Neural cell (in vitro differentiated cells): ENCODE results near the gene CDKL5. TPM values are rescaled to one million over a fixed set of nuclear protein-coding genes. Genes with fewer than 3 reads are reported as not detected.

ENCODE experiments used
- H2AFZ ChIP-seq: fragments of 200-600, 300-800 bp; sonication (generic), shearing (Covaris generic); 2 replicates; pipeline ENCODE4 v1.6.0; 2014; ENCODE audit warnings: low read depth, mild to moderate bottlenecking, antibody characterized with exemption, low read length, moderate library complexity
- H3F3A ChIP-seq: fragments of 200-600 bp; shearing (Covaris generic); 2 replicates; pipeline ENCODE4 v1.6.1; 2016; ENCODE audit warnings: mild to moderate bottlenecking, moderate library complexity, mixed read lengths, antibody characterized with exemption, low read length; ENCODE audit not compliant: insufficient read depth, poor library complexity, severe bottlenecking
- H3K27ac ChIP-seq: fragments of 200-600, 300-800 bp; sonication (generic), shearing (Covaris generic); 2 replicates; pipeline ENCODE4 v1.5.1; 2014; ENCODE audit warnings: mild to moderate bottlenecking, low read length, moderate library complexity
- H3K27me3 ChIP-seq: fragments of 300-800, 200-600 bp; sonication (generic), shearing (Covaris generic); 2 replicates; pipeline ENCODE4 v1.6.0; 2014; ENCODE audit warnings: mild to moderate bottlenecking, low read depth, low read length, moderate library complexity; ENCODE audit not compliant: insufficient read depth
- H3K36me3 ChIP-seq: fragments of 300-800, 200-600 bp; sonication (generic), shearing (Covaris generic); 2 replicates; pipeline ENCODE4 v1.5.1; 2014; ENCODE audit warnings: mild to moderate bottlenecking, antibody characterized with exemption, low read length, moderate library complexity; ENCODE audit not compliant: insufficient read depth
- H3K4me2 ChIP-seq: fragments of 300-800, 200-600 bp; sonication (generic), shearing (Covaris generic); 2 replicates; pipeline ENCODE4 v1.6.0; 2014; ENCODE audit warnings: mild to moderate bottlenecking, low read length
- H3K4me3 ChIP-seq: fragments of 300-800, 200-600 bp; sonication (generic), shearing (Covaris generic); 2 replicates; pipeline ENCODE4 v1.5.1; 2014; ENCODE audit warnings: mild to moderate bottlenecking, low read length, moderate library complexity
- H3K79me2 ChIP-seq: fragments of 200-600 bp; shearing (Covaris generic); replicated peaks from 2 replicates; pipeline ENCODE4 v1.6.0; 2014; ENCODE audit warnings: mild to moderate bottlenecking, low read length, moderate library complexity; ENCODE audit not compliant: insufficient read depth
- H3K9ac ChIP-seq: fragments of 300-800, 200-600 bp; sonication (generic), shearing (Covaris generic); 2 replicates; pipeline ENCODE4 v1.6.1; 2016; ENCODE audit warnings: mild to moderate bottlenecking, low read length, mixed read lengths
- H3K9me2 ChIP-seq: fragments of 200-600 bp; shearing (Covaris generic); 2 replicates; pipeline ENCODE4 v1.6.1; 2016; ENCODE audit warnings: mild to moderate bottlenecking, low read length, mixed read lengths; ENCODE audit not compliant: insufficient read depth
- H3K9me3 ChIP-seq: fragments of 200-600, 300-800 bp; sonication (generic), shearing (Covaris generic); 2 replicates; pipeline ENCODE4 v1.6.1; 2016; ENCODE audit warnings: mild to moderate bottlenecking, mixed run types, low read length, moderate library complexity, mixed read lengths
- H4K20me1 ChIP-seq: fragments of 200-600 bp; shearing (Covaris generic); 2 replicates; pipeline ENCODE4 v1.6.1; 2016; ENCODE audit warnings: mild to moderate bottlenecking, mixed run types; ENCODE audit not compliant: insufficient read depth
- CTCF ChIP-seq: fragments of 450-650 bp; IDR thresholded peaks from 2 replicates; pipeline ENCODE4 v1.5.1; 2014; ENCODE audit warnings: antibody characterized with exemption, mild to moderate bottlenecking, moderate library complexity; ENCODE audit not compliant: poor library complexity, severe bottlenecking
- EP300 ChIP-seq: fragments of 450-650 bp; conservative IDR thresholded peaks from 2 replicates; pipeline ENCODE4 v1.6.1; 2014; ENCODE audit warnings: antibody characterized with exemption, mild to moderate bottlenecking, moderate library complexity; ENCODE audit not compliant: poor library complexity, severe bottlenecking
- EZH2 ChIP-seq: fragments of 200-600, 300-800 bp; shearing (Covaris generic), sonication (generic); IDR thresholded peaks from 2 replicates; pipeline ENCODE4 v1.6.1; 2014; ENCODE audit warnings: antibody characterized with exemption, low read length, borderline replicate concordance, mild to moderate bottlenecking; ENCODE audit not compliant: insufficient read depth, poor library complexity, severe bottlenecking
- MXI1 ChIP-seq: fragments of 450-650 bp; conservative IDR thresholded peaks from 2 replicates; pipeline ENCODE4 v1.6.1; 2014; ENCODE audit warnings: antibody characterized with exemption, mild to moderate bottlenecking; ENCODE audit not compliant: poor library complexity, severe bottlenecking
- POLR2AphosphoS5 ChIP-seq: IDR thresholded peaks from 2 replicates; pipeline ENCODE4 v1.6.1; 2012
- RAD21 ChIP-seq: fragments of 450-650 bp; conservative IDR thresholded peaks from 2 replicates; pipeline ENCODE4 v1.6.1; 2014; ENCODE audit warnings: antibody characterized with exemption, mild to moderate bottlenecking, moderate library complexity
- REST ChIP-seq: IDR thresholded peaks from 2 replicates; pipeline ENCODE4 v1.6.1; 2012; ENCODE audit warnings: borderline replicate concordance
- SMC3 ChIP-seq: fragments of 450-650 bp; conservative IDR thresholded peaks from 2 replicates; pipeline ENCODE4 v1.6.1; 2014; ENCODE audit warnings: antibody characterized with exemption, mild to moderate bottlenecking, moderate library complexity; ENCODE audit not compliant: poor library complexity
- TAF1 ChIP-seq: IDR thresholded peaks from 2 replicates; pipeline ENCODE4 v1.6.1; 2012; ENCODE audit warnings: low read depth
- polyA plus RNA-seq: library from polyadenylated mRNA; depleted of rRNA; stranded (reverse); fragments of >200 nt; gene quantifications from 2 replicates; pipeline ENCODE4 v1.2.3, GENCODE V29; 2014

The CDKL5 gene
- polyA plus RNA-seq, 1 donor from 2014 or later, result 5.3 TPM

DNA sequence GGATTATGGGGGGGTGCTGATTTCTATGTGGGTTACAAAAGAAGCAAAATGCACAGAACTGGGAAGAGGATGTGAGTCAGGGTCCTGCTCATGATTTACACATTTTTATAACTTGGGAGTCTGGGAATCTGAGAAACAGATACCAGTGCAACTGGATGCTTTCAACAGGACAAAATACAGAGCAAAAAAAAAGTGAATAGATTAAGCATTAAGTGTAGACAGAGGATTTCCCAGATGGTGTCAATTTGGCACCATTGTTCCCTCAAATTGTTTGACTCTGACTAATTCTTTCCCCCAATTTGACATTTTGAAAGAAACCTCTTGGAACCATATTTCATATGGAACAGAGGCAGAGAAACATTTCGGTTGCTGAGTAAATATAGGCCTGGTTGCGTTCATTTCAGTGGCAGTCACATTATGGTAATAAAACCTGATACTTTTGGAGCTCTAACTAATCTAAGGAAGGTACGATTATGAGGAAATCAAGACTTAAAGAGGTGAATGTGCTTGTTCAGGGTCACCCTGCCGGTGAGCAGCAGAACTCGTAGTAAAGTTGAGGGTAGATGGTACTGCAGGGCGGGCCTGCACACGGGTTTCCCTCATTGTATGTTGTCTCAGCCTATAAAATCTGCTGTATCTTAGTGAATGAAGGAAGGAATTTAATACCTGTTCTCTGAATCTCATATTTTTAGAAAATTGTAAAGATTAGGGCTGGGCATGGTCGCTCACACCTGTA is 18.7 kb upstream of the CDKL5 start:
- no peaks in the 10 kb centered on the region for H3K9me3 ChIP-seq
- H3K27me3 ChIP-seq, result no peaks in the 10 kb centered on the region
- no peaks in the 10 kb centered on the region for H3K36me3 ChIP-seq
- no peaks in the 10 kb centered on the region for H3K79me2 ChIP-seq
- no peaks in the 10 kb centered on the region for H3K9me2 ChIP-seq
- no peaks in the 10 kb centered on the region for H4K20me1 ChIP-seq
- TF ChIP-seq EP300 (no peak), CTCF (no peak), MXI1 (no peak), TAF1 (no peak), SMC3 (no peak), POLR2AphosphoS5 (no peak), EZH2 (no peak), REST (no peak), RAD21 (no peak)
- no peak overlapping the region for H3K4me3 ChIP-seq
- no peaks in the 10 kb centered on the region for H3F3A ChIP-seq
- no peak overlapping the region for H3K9ac ChIP-seq
- H3K4me2 ChIP-seq, result no peak overlapping the region
- H2AFZ ChIP-seq, result no peak overlapping the region
- no peak overlapping the region for H3K27ac ChIP-seq

- Histone ChIP-seq H3K9me3 (no peaks in the 10 kb centered on the region), H3K9me2 (no peaks in the 10 kb centered on the region), H3K4me2 (no peak overlapping the region), H3K4me3 (no peak overlapping the region), H3K27ac (no peak overlapping the region), H4K20me1 (no peaks in the 10 kb centered on the region), H3K36me3 (no peaks in the 10 kb centered on the region), H3K79me2 (no peaks in the 10 kb centered on the region), H2AFZ (no peak overlapping the region), H3F3A (no peaks in the 10 kb centered on the region), H3K9ac (no peak overlapping the region), H3K27me3 (no peaks in the 10 kb centered on the region)
- TF ChIP-seq RAD21 (peak; percentile 70), CTCF (peak; percentile 61), TAF1 (no peak), SMC3 (peak; percentile 69), MXI1 (no peak)
Observed at GRCh38 chrX:18410038-18410437, 15.4 kb upstream of the CDKL5 start.
